ENCODE measurements around the gene CCDC192.

CCDC192 gene

GRCh38 chr5:127957183-127957582, 254.0 kb downstream of the CCDC192 start:
- Histone ChIP-seq H3K27ac (ENCODE audit: extremely low read depth, low read depth, low read length) (no peak overlapping the region), H3K4me3 (ENCODE audit: low read depth, low read length) (no peak overlapping the region), H3K9me3 (ENCODE audit: control insufficient read depth, insufficient read depth, low read depth, low read length) (no peaks in the 10 kb centered on the region), H3K36me3 (ENCODE audit: control insufficient read depth in 2 of 2, insufficient read depth in 1 of 2, low read length in 2 of 2) (no peaks in the 10 kb centered on the region), H3K4me1 (ENCODE audit: control insufficient read depth, insufficient read depth, low read length) (peaks cover 23% of the 10 kb centered on the region)
- CTCF ChIA-PET, result no interaction called here
- POLR2A ChIA-PET, result no interaction called here
- peak; percentile 56 for TF ChIP-seq GLIS1 (tag by site-specific recombination; IDR thresholded peaks at IDR 0.05)
- TF ChIP-seq PBX3 (CRISPR knock-in tag; IDR thresholded peaks at IDR 0.05), result no peak

- CTCF ChIA-PET, result interaction anchor here (1.0 kb wide), 1 partner anchor 49 kb away, joined by 3 read pairs; no protein-coding TSS in a partner anchor
These were observed 254.6 kb downstream of the CCDC192 start for GRCh38 chr5:127957701-127958239.

GRCh38 chr5:127958421-127959011, 255.3 kb downstream of the CCDC192 start:
- no peak overlapping the region for H3K4me3 ChIP-seq (ENCODE audit: low read depth, low read length)
- POLR2A ChIA-PET, result no interaction called here
- peak overlapping the region; percentile 11; the same call in 1 of the 2 replicates for H3K27ac ChIP-seq (ENCODE audit: extremely low read depth, low read depth, low read length)
- TF ChIP-seq ZXDB (tag by site-specific recombination; IDR thresholded peaks at IDR 0.05) (no peak), ZNF792 (tag by site-specific recombination; IDR thresholded peaks at IDR 0.05) (no peak), ZBTB8A (tag by site-specific recombination; IDR thresholded peaks at IDR 0.05) (no peak), ZNF645 (tag by site-specific recombination; IDR thresholded peaks at IDR 0.05) (no peak)
- no peaks in the 10 kb centered on the region for H3K9me3 ChIP-seq (ENCODE audit: control insufficient read depth, insufficient read depth, low read depth, low read length)
- CTCF ChIA-PET, result interaction anchor here (1.0 kb wide), 2 partner anchors 50 to 141 kb away, joined by 3 read pairs; no protein-coding TSS in a partner anchor
- H3K36me3 ChIP-seq (ENCODE audit: control insufficient read depth in 2 of 2, insufficient read depth in 1 of 2, low read length in 2 of 2), result no peaks in the 10 kb centered on the region
- H3K4me1 ChIP-seq (ENCODE audit: control insufficient read depth, insufficient read depth, low read length), result peaks cover 23% of the 10 kb centered on the region

More at GRCh38 chr5:127957701-127958239, 254.6 kb downstream of the CCDC192 start:
- Histone ChIP-seq H3K9me3 (ENCODE audit: control insufficient read depth, insufficient read depth, low read depth, low read length) (no peaks in the 10 kb centered on the region), H3K4me3 (ENCODE audit: low read depth, low read length) (no peak overlapping the region), H3K36me3 (ENCODE audit: control insufficient read depth in 2 of 2, insufficient read depth in 1 of 2, low read length in 2 of 2) (no peaks in the 10 kb centered on the region), H3K4me1 (ENCODE audit: control insufficient read depth, insufficient read depth, low read length) (peaks cover 23% of the 10 kb centered on the region), H3K27ac (ENCODE audit: extremely low read depth, low read depth, low read length) (no peak overlapping the region)
- POLR2A ChIA-PET, result no interaction called here
- TF ChIP-seq SP3 (tag by site-specific recombination; IDR thresholded peaks at IDR 0.05) (no peak), ZNF16 (tag by site-specific recombination; IDR thresholded peaks at IDR 0.05; ENCODE audit: low read depth) (no peak), ZNF266 (tag by site-specific recombination; IDR thresholded peaks at IDR 0.05; ENCODE audit: low read depth) (no peak), ZNF132 (tag by site-specific recombination; IDR thresholded peaks at IDR 0.05; ENCODE audit: borderline replicate concordance) (no peak), ZSCAN4 (tag by site-specific recombination; IDR thresholded peaks at IDR 0.05) (0 out of 2 replicates have a peak, but pooled peaks have one; percentile 20)
- TF ChIP-seq, protein P1, sequence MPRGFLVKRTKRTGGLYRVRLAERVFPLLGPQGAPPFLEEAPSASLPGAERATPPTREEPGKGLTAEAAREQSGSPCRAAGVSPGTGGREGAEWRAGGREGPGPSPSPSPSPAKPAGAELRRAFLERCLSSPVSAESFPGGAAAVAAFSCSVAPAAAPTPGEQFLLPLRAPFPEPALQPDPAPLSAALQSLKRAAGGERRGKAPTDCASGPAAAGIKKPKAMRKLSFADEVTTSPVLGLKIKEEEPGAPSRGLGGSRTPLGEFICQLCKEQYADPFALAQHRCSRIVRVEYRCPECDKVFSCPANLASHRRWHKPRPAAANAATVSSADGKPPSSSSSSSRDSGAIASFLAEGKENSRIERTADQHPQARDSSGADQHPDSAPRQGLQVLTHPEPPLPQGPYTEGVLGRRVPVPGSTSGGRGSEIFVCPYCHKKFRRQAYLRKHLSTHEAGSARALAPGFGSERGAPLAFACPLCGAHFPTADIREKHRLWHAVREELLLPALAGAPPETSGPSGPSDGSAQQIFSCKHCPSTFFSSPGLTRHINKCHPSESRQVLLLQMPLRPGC (tag by site-specific recombination; IDR thresholded peaks at IDR 0.05), result no peak
